ENCODE results near the gene ATXN7L1. TPM values are rescaled to one million over a fixed set of nuclear protein-coding genes. Genes with fewer than 3 reads are reported as not detected.

Gene ATXN7L1
- total RNA-seq = 2.3 and 4.0 TPM in 2 replicates

GRCh38 chr7:105876091-105876963, at the start of gene ATXN7L1:
TSS of gene ATXN7L1 (minus strand) at chr7:105876599. CDS start at chr7:105876558, 41 bp downstream.
- H3K4me3 ChIP-seq (ENCODE audit: low read depth, low read length) = peak within 1 kb of the TSS; percentile 83
- TF ChIP-seq CTCF (conservative IDR thresholded peaks at IDR 0.05; ENCODE audit: low read depth, low read length) = peak; percentile 40
- DNase-seq (ENCODE audit: low read depth) = peak; percentile 80

GRCh38 chr7:105926131-105926530, 49.7 kb upstream of the ATXN7L1 start:
- no peak for DNase-seq (ENCODE audit: low read depth)
- no peak overlapping the region for H3K4me3 ChIP-seq (ENCODE audit: low read depth, low read length)
- no peak for TF ChIP-seq CTCF (conservative IDR thresholded peaks at IDR 0.05; ENCODE audit: low read depth, low read length)

GRCh38 chr7:105924945-105925344, 48.5 kb upstream of the ATXN7L1 start:
- no peak for DNase-seq (ENCODE audit: low read depth)
- no peak for TF ChIP-seq CTCF (conservative IDR thresholded peaks at IDR 0.05; ENCODE audit: low read depth, low read length)
- H3K4me3 ChIP-seq (ENCODE audit: low read depth, low read length) = no peak overlapping the region

- no peak overlapping the region for H3K4me3 ChIP-seq (ENCODE audit: low read depth, low read length)
These were observed 44.4 kb upstream of the ATXN7L1 start for GRCh38 chr7:105920766-105921165.

GRCh38 chr7:105917659-105918058, 41.3 kb upstream of the ATXN7L1 start:
- no peak for TF ChIP-seq CTCF (conservative IDR thresholded peaks at IDR 0.05; ENCODE audit: low read depth, low read length)
- no peak for DNase-seq (ENCODE audit: low read depth)
- no peak overlapping the region for H3K4me3 ChIP-seq (ENCODE audit: low read depth, low read length)

More at GRCh38 chr7:105920766-105921165, 44.4 kb upstream of the ATXN7L1 start:
- DNase-seq (ENCODE audit: low read depth) = no peak
- TF ChIP-seq CTCF (conservative IDR thresholded peaks at IDR 0.05; ENCODE audit: low read depth, low read length) = no peak

- TF ChIP-seq CTCF (conservative IDR thresholded peaks at IDR 0.05; ENCODE audit: low read depth, low read length) = no peak
- no peak overlapping the region for H3K4me3 ChIP-seq (ENCODE audit: low read depth, low read length)
- DNase-seq (ENCODE audit: low read depth) = no peak
These were observed 40.2 kb upstream of the ATXN7L1 start for GRCh38 chr7:105916603-105917002.

- TF ChIP-seq CTCF (conservative IDR thresholded peaks at IDR 0.05; ENCODE audit: low read depth, low read length) = no peak
- H3K4me3 ChIP-seq (ENCODE audit: low read depth, low read length) = no peak overlapping the region
- no peak for DNase-seq (ENCODE audit: low read depth)
These were observed 37.5 kb upstream of the ATXN7L1 start for GRCh38 chr7:105913947-105914346.

Data from epithelial cell of proximal tubule (primary cell).